ENCODE measurements around the gene KRTAP12-1. TPM values are rescaled to one million over a fixed set of nuclear protein-coding genes. Genes with fewer than 3 reads are reported as not detected.
"Not testable (repeated sequence)": the region's sequence is repeated elsewhere in the genome, so short reads cannot be mapped to it uniquely, and the experiment has no call there.

The KRTAP12-1 gene
- total RNA-seq, 2 experiments from 2014 or later, result not detected

- no peak for TF ChIP-seq EZH2phosphoT487 (IDR thresholded peaks at IDR 0.05; ENCODE audit: borderline replicate concordance, low read depth, low read length)
- H3K9me3 ChIP-seq (ENCODE audit: low read length), result no peaks in the 10 kb centered on the region
- H3K36me3 ChIP-seq (ENCODE audit: insufficient read depth, low read length), result no peaks in the 10 kb centered on the region
- H2AFZ ChIP-seq (ENCODE audit: low read length), result no peak within 1 kb of the TSS
- CTCF ChIA-PET (ENCODE audit: unreplicated experiment), result no interaction called here
- no peak within 1 kb of the TSS for H3K4me3 ChIP-seq (ENCODE audit: low read depth, low read length, poor library complexity, severe bottlenecking)
- no TSS peak for BruUV-seq (replicated peaks)
- no peaks in the 10 kb centered on the region for H3K9me2 ChIP-seq (ENCODE audit: insufficient read depth, low read length)
- H3K4me2 ChIP-seq (ENCODE audit: low read length), result no peak within 1 kb of the TSS
- POLR2A ChIA-PET, result no interaction called here
- no peaks in the 10 kb centered on the region for H4K20me1 ChIP-seq (ENCODE audit: insufficient read depth, low read length)
- H3K79me2 ChIP-seq (ENCODE audit: insufficient read depth, low read depth, low read length), result no peaks in the 10 kb centered on the region
- DNase-seq (ENCODE audit: low spot score), result no peak
- no peaks in the 10 kb centered on the region for H3K4me1 ChIP-seq (ENCODE audit: insufficient read depth, low read length, poor library complexity, severe bottlenecking)
- no peak within 1 kb of the TSS for H3K27ac ChIP-seq (ENCODE audit: low read depth, low read length, poor library complexity, severe bottlenecking)
- intact Hi-C loops (cut with micrococcal nuclease; ENCODE audit: unreplicated experiment), result no loop called here
Observed at GRCh38 chr21:44666401-44667320, 15.3 kb downstream of the KRTAP12-1 start, which contains the start of gene KRTAP12-2. TSS of gene KRTAP12-2 (minus strand) at chr21:44666927. CDS start at chr21:44666886, 41 bp downstream.

GRCh38 chr21:44664691-44665090 lies 17.3 kb downstream of the KRTAP12-1 start:
- Histone ChIP-seq H3K9me2 (ENCODE audit: insufficient read depth, low read length) (no peaks in the 10 kb centered on the region), H3K4me2 (ENCODE audit: low read length) (no peak overlapping the region), H2AFZ (ENCODE audit: low read length) (no peak overlapping the region), H3K36me3 (ENCODE audit: insufficient read depth, low read length) (no peaks in the 10 kb centered on the region), H4K20me1 (ENCODE audit: insufficient read depth, low read length) (no peaks in the 10 kb centered on the region), H3K4me1 (ENCODE audit: insufficient read depth, low read length, poor library complexity, severe bottlenecking) (no peaks in the 10 kb centered on the region), H3K4me3 (ENCODE audit: low read depth, low read length, poor library complexity, severe bottlenecking) (no peak overlapping the region), H3K79me2 (ENCODE audit: insufficient read depth, low read depth, low read length) (no peaks in the 10 kb centered on the region), H3K27ac (ENCODE audit: low read depth, low read length, poor library complexity, severe bottlenecking) (no peak overlapping the region), H3K9me3 (ENCODE audit: low read length) (no peaks in the 10 kb centered on the region)
- ChIA-PET CTCF (ENCODE audit: unreplicated experiment) (no interaction called here), POLR2A (no interaction called here)
- intact Hi-C loops (cut with micrococcal nuclease; ENCODE audit: unreplicated experiment), result no loop called here
- no peak for DNase-seq (ENCODE audit: low spot score)
- no TSS peak for BruUV-seq (replicated peaks)
- TF ChIP-seq EZH2phosphoT487 (IDR thresholded peaks at IDR 0.05; ENCODE audit: borderline replicate concordance, low read depth, low read length) (no peak), CTCF (conservative IDR thresholded peaks at IDR 0.05; ENCODE audit: low read length) (no peak)

GRCh38 chr21:44661567-44661966 lies 20.4 kb downstream of the KRTAP12-1 start:
- H4K20me1 ChIP-seq (ENCODE audit: insufficient read depth, low read length); H2AFZ ChIP-seq (ENCODE audit: low read length); H3K79me2 ChIP-seq (ENCODE audit: insufficient read depth, low read depth, low read length); H3K4me1 ChIP-seq (ENCODE audit: insufficient read depth, low read length, poor library complexity, severe bottlenecking); CTCF ChIA-PET (ENCODE audit: unreplicated experiment); H3K27ac ChIP-seq (ENCODE audit: low read depth, low read length, poor library complexity, severe bottlenecking); H3K9me2 ChIP-seq (ENCODE audit: insufficient read depth, low read length); POLR2A ChIA-PET; intact Hi-C loops (cut with micrococcal nuclease; ENCODE audit: unreplicated experiment); DNase-seq (ENCODE audit: low spot score); H3K9me3 ChIP-seq (ENCODE audit: low read length); H3K4me3 ChIP-seq (ENCODE audit: low read depth, low read length, poor library complexity, severe bottlenecking); BruUV-seq (replicated peaks); H3K36me3 ChIP-seq (ENCODE audit: insufficient read depth, low read length); H3K4me2 ChIP-seq (ENCODE audit: low read length): not testable (repeated sequence)

Measured in OCI-LY7 (cell line).